NK-92 (cell line): ENCODE measurements around the gene PTH1R.

Experiments
- DNase-seq: peaks from one replicate; lab custom pipeline; 2025; ENCODE audit not compliant: unreplicated experiment; lab: John Stamatoyannopoulos, UW

The PTH1R gene

DNA sequence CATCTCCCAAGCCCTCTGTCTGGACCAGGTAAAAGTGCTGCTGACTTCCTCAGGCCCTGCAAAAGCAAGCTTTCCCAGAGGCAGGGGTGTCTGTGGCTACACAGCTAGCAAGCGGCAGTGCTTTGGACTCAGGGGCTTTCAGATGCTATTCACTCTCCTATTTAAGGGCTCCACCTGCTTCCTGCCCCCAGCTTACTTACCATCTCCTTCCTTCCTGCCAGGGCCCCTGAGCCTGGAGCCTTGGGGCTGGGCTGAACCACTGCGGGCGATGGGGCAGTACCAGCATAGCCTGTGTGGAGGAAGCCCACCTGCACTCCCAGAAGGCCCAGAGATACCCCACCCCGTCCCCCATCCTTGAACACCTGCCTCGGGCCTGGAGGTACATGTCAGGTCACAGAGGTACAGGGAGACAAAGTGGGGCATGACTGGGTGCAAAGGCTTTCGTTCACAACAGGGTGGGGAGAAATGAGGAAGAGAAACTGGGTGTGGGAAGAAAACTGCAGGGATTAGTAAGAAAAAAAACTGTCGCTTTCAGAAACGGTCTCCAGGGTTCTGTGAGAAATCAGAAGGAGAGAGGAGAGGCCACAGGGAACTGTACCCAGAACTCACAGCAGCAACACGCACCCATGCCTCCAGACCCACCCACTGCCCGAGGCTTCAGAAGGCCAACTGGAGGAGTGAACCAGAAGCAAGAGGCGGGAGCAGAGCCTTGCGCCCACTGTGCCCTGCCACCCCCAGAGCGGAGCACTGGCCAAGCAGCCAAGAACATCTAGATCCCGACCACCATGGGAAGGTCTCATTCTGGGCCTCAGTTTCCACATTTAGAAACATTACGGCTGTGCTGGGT, 49.6 kb downstream of the PTH1R start:
- no peak for DNase-seq

- no peak for DNase-seq
Measured at GRCh38 chr3:46927718-46928073, 50.2 kb downstream of the PTH1R start.

DNA sequence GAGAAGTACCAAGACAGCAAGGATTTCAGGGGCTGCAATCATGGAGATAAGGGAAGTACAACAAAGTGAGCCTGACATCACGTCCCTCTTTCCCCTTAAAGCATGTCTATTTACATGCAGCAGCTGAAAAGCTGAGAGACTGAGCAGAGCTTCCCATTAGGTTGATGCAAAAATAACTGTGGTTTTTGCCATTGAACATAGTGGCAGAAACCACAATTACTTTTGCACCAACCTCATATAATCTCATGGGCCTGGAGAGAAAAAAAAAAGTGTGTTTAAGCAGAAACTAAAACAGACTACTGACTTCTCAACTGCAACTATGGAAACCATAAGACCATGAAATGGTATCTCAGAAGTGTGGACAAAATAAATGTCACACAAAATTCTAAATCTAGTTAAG, 50.8 kb downstream of the PTH1R start:
- DNase-seq: no peak

GRCh38 chr3:46929324-46929723, 51.8 kb downstream of the PTH1R start:
- no peak for DNase-seq

DNA sequence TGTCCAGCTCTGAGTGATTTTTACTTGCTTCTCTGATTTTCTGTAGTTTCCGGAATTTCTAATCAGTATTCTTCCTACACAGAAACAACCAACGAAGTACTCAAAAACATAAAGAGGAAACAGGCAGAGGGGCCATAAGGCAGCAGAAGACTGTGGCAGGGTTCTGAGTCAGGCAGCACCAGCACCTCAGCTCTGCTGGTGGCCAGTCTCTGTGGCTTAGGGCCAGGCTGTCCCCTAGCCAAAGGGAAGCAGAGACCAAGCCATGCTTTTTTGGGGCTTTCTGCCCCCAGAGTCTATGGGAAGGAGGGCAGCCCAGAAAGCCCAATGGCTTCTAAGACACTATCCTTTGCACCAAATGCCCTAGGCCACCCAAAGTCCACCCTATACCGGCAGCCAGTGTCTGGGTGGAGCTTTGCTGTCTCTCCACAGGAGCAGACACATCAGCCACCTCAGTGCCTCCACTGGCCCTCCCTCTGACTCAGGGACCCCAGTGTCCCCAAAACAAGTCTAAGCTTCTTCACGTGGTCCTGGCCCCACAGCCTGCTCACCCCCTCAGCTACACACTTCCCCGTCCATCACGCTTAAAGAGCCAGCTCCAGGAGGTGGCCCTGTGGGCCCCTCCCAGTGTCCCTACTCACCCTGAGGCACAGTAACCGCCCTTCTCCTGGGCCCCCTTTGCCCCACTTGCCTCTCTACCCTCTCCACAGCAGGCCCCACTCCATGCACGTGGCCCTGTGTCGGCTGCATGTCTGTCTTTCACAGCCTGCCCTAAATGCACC, 52.8 kb downstream of the PTH1R start:
- DNase-seq: no peak

GRCh38 chr3:46930945-46931403, 53.5 kb downstream of the PTH1R start:
- no peak for DNase-seq

GRCh38 chr3:46931631-46932331, 54.3 kb downstream of the PTH1R start:
- DNase-seq: no peak

DNA sequence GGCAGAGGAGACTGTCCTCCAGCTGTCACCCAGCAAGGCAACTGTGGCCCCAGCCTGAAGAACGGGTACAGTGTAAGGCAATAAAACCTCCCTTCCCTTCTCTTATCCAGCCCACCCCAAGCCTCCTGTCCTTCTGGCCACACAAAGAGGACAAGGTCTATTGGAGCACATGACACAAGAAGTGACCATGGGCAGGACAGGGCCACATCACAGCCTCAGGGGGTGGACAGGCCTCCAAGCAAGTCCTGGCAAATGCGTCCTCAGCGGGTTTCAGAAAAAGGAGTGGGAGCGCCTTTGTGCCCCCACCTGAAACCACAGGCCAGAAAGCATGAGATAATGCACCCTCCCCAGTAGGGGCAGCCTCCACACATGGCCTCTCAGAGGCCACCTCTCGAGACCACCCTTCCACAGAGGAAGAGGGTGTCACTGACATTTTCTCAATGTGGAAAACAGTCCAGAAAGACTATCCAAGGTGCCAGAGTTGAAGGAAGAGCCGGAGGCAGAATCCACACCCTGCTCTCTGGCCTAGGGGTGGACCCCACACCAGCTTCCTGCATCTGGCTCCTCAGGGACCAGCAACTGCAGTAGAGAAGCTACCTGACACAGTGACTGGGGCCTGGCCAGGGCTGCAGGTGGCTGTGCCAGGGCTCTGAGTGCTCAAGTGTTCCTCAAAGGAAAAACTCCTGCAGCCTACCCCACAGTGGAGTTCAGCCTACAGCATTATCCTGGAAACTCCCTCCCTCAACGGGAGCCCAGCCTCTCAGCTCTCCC, 55.1 kb downstream of the PTH1R start:
- DNase-seq: no peak

DNA sequence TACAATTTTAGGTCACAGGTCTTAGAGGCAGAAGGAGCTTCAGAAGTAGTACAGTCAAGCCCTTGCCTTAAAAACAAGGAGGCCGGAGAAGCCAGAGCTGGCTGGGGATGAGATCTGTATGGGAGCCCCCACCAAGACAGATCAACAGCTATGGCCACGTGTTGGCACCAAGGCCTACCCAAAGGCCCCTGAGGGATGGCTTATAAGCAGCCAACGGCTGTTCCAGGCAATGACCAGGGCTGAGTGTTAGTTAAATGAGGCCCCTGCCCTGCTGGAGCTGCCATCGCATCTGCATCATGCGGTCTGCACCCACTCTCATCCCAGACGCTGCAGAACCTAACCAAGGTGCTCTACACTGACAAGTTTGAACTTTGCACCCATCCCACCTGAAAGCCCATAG, 55.7 kb downstream of the PTH1R start:
- DNase-seq: no peak

GRCh38 chr3:46934072-46934471, 56.6 kb downstream of the PTH1R start:
- no peak for DNase-seq

DNA sequence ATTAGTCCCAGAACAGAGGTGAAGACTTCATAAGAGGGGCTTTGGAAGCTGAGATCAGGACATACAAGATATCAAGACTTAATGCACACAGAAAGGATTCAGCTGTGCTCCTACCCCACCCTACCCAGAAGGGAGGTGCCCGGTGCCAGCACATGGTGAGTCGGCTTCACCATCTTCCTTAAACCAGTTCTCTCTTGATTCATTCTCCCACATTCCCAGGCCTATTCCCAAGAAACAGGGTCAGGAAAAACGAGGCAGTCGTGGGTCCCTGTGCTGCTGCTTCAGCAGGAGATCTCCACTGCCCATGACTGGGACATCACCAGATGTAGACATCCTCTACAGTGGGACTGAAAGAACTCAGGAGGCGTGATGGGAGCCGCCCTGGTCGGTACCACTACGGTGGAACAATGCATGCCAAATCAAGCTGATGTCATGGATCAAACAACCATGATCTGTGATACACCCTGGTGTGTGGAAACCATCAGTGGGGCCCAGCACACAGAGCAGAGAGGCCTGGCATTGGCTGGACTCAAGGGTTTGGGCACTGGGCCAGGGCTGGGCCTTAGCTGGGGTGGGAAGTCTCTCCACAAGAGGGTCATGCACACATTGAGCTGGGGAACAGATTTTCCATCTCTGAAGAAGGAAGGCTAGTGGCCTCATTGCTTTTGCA, 57.1 kb downstream of the PTH1R start:
- no peak for DNase-seq

DNA sequence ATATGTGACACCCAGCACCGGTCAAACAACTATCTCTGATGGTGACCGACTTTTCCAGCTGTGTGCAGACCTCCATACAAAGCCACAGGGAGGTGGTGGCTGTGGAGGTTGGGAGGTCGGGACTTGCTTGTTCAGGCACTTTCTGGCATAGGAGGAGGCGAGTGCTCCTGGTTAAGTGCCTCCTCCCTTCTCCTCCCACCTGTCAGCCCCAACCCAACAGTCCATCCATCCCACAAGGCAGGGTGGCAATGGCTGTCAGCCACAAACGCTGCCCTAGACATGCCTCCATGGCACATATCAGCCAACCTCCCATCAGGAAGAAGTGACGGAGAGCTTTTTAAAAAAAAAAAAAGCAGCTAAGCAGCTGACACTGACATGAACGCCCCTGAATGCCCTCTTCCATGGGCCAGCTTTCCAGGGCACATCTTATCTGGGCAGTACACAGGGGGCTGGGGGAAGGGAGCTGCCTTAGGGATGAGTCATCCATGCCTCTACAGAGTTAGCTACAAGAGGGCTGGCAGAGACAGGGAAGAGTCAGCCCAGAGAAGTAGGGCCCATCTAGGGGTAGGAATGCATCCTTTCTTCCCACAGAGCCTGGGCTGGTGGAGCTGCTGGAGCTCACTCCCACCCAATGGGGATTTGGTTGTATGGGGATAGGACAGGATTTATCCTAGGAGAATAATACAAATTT, 57.8 kb downstream of the PTH1R start:
- no peak for DNase-seq

- DNase-seq: no peak
Measured at GRCh38 chr3:46935989-46936558, 58.6 kb downstream of the PTH1R start.

DNA sequence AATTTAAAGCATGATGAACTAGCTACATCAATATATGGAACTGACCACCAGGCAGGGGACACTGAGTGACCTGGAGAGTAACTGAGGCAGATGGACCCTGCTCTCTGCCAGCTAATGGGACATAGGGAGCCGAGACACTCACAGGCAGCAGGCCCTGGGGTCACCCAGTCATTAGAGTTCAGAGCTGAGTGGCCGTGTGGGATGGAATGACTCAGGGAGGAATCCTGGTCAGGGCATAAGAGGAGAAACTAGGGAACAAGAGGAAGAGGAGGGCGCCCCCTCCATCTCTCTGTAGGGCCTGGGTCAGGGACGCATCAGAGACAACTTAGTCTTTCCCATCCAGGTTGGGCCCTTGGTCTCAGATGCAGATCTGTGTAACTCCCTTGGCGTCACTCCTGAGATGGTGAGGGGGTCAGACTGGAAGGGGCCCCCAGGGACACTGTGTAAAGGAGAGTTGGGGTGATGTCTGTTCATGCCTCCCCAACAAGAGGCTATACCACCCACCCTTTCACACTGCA, 59.3 kb downstream of the PTH1R start:
- no peak for DNase-seq

GRCh38 chr3:46938118-46938517, 60.6 kb downstream of the PTH1R start:
- DNase-seq: no peak

DNA sequence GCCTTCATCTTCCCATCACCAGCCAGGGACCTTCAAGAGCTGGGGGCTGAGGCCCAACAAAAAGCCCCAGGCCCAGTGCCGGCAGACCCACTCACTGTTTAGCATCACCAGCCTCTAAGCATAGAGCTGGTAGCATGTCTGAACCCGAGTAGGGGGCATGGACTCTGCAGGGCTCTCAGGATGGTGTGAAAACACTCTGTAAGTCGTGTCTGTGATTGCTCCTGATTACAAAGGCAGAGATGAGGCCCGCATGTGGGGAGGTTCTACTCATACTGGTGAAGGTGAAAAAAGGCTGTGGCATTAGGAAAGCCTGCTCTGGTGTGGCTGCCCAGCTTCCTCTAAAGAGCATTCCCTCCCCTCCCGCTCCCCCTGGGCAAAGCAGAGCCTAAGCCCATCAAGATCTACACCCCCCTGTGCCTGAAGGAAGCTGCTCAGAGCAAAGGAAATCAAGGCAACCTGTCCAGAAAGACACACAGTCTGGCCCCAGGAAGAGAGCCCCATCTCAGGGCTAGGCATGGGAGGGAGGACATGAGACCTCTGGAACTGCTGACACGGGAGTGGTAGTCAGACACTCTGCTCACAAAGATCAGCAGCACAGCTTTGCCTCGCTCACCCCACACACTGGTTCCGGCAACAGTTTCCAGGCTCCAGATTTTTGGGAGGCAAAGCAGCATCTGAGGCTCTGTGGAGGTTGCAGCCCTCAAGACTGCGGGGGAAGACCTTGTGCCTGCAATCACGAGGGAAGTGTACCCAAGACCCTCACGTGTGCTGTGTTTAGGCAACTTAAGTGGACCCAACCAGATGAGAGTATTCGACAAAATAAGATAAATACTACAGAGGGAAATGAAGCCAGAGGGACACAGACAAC, 62.3 kb downstream of the PTH1R start:
- no peak for DNase-seq

GRCh38 chr3:46942076-46942475, 64.6 kb downstream of the PTH1R start:
- DNase-seq: no peak

GRCh38 chr3:46942481-46943236, 65.1 kb downstream of the PTH1R start:
- DNase-seq: no peak
